Peyer's patch (tissue), 4 donors: Measurements from ENCODE around the gene DOCK2. TPM values are rescaled to one million over a fixed set of nuclear protein-coding genes. Genes with fewer than 3 reads are reported as not detected.

Source experiments
- DNase-seq, 3 donors: peaks; one replicate each; pipeline ENCODE4 v3.0.0-alpha.2; 2017 to 2019
- H3K27ac ChIP-seq, 4 donors: fragments of 200-600 bp; sonication (generic); one replicate each; pipeline ENCODE4 v1.5.1; 2016 to 2019
- H3K27me3 ChIP-seq, 2 donors: fragments of 200-600 bp; sonication (generic); one replicate each; pipeline ENCODE4 v1.5.1; 2019
- H3K36me3 ChIP-seq, 3 donors: fragments of 200-600 bp; sonication (generic); one replicate each; pipeline ENCODE4 v1.5.1; 2016 to 2019
- H3K4me1 ChIP-seq, 4 donors: fragments of 200-600 bp; sonication (generic); one replicate each; pipeline ENCODE4 v1.5.1; 2016 to 2019
- H3K4me3 ChIP-seq, 4 donors: fragments of 200-600 bp; sonication (generic); 1 replicate in 3 of 4; 2 replicates in 1 of 4; pipeline ENCODE4 v1.5.1; 2016 to 2019; ENCODE audit warnings: mild to moderate bottlenecking in 1 of 4
- H3K9me3 ChIP-seq, 4 donors: fragments of 200-600 bp; sonication (generic); one replicate each; pipeline ENCODE4 v1.5.1; 2016 to 2019; ENCODE audit warnings: mild to moderate bottlenecking in 1 of 4
- POLR2A ChIP-seq, 2 donors: fragments of 450-650 bp; IDR thresholded peaks; one replicate each; pipeline ENCODE4 v1.5.1; 2017; ENCODE audit warnings: antibody characterized with exemption in 2 of 2, mild to moderate bottlenecking in 2 of 2, moderate library complexity in 2 of 2
- total RNA-seq, 4 donors: library from RNA; depleted of rRNA; stranded (reverse); fragments of >200 nt; gene quantifications; one replicate each; pipeline ENCODE4 v1.1.0, GENCODE V29; 2016
- TF ChIP-seq, protein P1 (sequence below), 6 experiments: fragments of 450-650 bp in 4 of 6; fragments of 200-600 bp in 2 of 6; sonication (generic) in 1 of 6; IDR thresholded peaks; one replicate each; pipeline ENCODE4 v1.5.1; 2017 to 2019; ENCODE audit warnings: antibody characterized with exemption in 6 of 6, mild to moderate bottlenecking in 3 of 6, moderate library complexity in 1 of 6

Gene DOCK2
- total RNA-seq, 4 donors from 2014 or later, result 13.8 to 200 (median 17.8) TPM

DNA sequence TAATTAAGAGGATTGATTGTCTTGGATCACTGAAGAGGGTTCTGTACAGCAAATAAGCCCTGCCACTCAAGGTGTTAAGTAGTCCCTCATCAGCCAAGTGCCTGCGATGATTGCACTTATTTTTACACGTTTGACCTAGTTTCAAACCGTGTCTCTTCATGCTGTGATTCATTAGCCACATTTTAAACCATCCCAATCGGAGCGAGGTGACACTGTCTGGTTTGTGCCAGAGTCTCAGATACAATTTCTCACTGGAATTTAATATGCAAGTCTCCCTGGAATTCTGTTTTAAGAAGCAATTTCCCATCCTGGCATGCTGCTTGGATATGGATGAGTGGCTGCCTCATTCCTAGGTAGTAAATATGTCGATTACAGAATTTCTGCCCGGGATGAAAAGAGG is 341.6 kb downstream of the DOCK2 start:
- no peaks in the 10 kb centered on the region for H3K4me1 ChIP-seq

DNA sequence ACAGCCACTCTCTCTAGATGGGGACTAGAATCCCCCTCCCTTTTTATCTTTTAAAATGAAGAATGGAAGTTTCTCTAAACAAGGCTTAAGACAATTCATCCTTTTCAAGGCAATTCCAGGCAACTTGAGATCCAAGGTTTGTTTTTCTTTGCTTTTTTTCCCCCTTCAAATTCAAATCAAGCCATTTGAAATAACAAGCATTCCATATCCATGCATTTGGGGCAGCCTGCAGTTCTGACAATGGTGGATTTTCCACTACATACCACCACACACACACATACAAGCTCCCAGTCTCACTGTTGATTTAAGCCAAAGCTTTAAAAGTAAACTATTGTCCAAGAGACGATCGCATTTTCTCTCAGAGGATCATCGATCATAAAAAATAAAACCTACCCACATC is 342.8 kb downstream of the DOCK2 start:
- Histone ChIP-seq H3K27ac (no peak overlapping the region), H3K36me3 (no peaks in the 10 kb centered on the region), H3K27me3 (no peaks in the 10 kb centered on the region), H3K4me3 (no peak overlapping the region), H3K4me1 (no peaks in the 10 kb centered on the region), H3K9me3 (no peaks in the 10 kb centered on the region)
- no peak for DNase-seq
- TF ChIP-seq POLR2A (IDR thresholded peaks at IDR 0.05), result no peak
- TF ChIP-seq, protein P1, sequence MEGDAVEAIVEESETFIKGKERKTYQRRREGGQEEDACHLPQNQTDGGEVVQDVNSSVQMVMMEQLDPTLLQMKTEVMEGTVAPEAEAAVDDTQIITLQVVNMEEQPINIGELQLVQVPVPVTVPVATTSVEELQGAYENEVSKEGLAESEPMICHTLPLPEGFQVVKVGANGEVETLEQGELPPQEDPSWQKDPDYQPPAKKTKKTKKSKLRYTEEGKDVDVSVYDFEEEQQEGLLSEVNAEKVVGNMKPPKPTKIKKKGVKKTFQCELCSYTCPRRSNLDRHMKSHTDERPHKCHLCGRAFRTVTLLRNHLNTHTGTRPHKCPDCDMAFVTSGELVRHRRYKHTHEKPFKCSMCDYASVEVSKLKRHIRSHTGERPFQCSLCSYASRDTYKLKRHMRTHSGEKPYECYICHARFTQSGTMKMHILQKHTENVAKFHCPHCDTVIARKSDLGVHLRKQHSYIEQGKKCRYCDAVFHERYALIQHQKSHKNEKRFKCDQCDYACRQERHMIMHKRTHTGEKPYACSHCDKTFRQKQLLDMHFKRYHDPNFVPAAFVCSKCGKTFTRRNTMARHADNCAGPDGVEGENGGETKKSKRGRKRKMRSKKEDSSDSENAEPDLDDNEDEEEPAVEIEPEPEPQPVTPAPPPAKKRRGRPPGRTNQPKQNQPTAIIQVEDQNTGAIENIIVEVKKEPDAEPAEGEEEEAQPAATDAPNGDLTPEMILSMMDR (IDR thresholded peaks at IDR 0.05), result no peak

More for the DNA sequence above, 341.6 kb downstream of the DOCK2 start:
- H3K27me3 ChIP-seq, result no peaks in the 10 kb centered on the region
- no peaks in the 10 kb centered on the region for H3K9me3 ChIP-seq
- TF ChIP-seq, protein P1 (IDR thresholded peaks at IDR 0.05), result no peak
- no peak for TF ChIP-seq POLR2A (IDR thresholded peaks at IDR 0.05)
- no peaks in the 10 kb centered on the region for H3K36me3 ChIP-seq
- H3K27ac ChIP-seq, result no peak overlapping the region
- H3K4me3 ChIP-seq, result no peak overlapping the region
- DNase-seq, result no peak

DNA sequence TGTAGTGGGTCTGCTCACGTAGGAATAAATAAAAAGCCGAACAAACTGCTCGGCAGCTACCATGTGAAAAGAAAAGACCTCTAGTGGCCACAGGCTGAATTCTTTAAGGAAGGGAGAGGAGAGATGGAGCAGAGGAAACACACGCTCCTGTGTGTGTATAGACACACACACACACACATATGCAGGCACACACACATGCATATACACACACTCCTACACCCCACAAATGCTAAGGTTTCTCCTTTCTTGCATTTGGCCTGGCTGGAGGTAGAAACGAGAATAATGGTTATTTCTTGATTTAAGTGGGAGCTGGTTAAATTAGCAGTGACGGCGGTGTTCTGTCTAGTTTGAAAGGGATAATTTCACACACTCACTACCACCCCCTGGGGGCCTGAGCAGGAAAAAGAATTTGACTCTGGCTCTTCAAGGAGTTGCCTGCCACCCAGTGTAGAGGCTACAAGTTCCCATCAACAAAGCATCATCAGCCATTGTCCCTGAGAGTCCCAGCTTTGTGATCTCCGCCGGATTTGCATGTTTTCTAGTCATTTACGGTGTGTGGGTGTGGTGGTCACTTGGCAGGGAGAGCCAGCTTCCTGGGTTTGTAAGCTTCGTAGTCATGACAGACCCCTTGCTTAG is 343.5 kb downstream of the DOCK2 start, which contains the start of gene INSYN2B:
TSS of gene INSYN2B (minus strand) at position 78 of the 636 bp plus-strand sequence. CDS start 96,597 bp downstream, outside the sequence.
- peak in 1 of 3 donors; percentile 46 for DNase-seq
- H3K27me3 ChIP-seq, result no peaks in the 10 kb centered on the region
- no peaks in the 10 kb centered on the region for H3K4me1 ChIP-seq
- H3K9me3 ChIP-seq, result no peaks in the 10 kb centered on the region
- TF ChIP-seq, protein P1 (IDR thresholded peaks at IDR 0.05), result peak in 5 of 6 experiments; percentile 9 to 26 (median 19)
- no peak for TF ChIP-seq POLR2A (IDR thresholded peaks at IDR 0.05)
- no peak within 1 kb of the TSS for H3K4me3 ChIP-seq
- no peak within 1 kb of the TSS for H3K27ac ChIP-seq
- no peaks in the 10 kb centered on the region for H3K36me3 ChIP-seq

DNA sequence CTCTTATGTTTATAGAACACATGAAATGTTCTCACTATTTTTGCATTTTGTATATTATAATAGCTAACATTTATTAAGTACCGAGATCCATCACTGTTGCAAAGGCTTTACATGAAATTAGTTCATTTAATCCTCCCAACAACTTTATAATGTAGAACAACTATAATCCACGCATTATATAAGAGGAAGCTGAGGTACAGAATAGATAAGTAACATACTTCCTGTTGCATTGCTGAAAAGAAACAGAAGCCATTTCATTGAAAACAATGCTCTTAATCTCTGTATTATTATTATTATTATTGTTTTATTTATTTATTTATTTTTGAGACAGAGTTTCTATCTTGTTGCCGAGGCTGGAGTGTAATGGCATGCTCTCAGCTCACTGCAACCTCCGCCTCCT is 351.1 kb downstream of the DOCK2 start:
- H3K36me3 ChIP-seq, result no peaks in the 10 kb centered on the region

DNA sequence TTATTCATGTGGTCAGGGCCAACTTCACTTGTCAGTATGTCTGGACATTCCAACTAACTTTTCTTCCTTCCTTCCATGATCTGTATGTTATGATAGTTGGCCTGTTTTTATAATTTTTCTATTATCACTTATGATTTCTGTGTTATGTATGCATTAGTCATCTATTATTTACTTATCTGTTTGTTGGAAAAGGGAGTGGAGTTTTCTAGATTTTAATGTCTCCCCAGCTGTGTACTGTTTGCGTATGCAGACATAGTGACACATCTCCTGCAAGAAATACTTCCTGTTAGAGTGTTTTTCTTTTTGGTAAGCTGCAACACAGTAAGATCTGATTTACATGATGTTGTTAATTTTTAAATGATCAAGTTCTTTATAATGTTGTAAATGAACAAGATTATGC is 351.9 kb downstream of the DOCK2 start:
- DNase-seq, result no peak
- Histone ChIP-seq H3K4me3 (no peak overlapping the region), H3K9me3 (no peaks in the 10 kb centered on the region), H3K4me1 (no peaks in the 10 kb centered on the region), H3K27ac (no peak overlapping the region), H3K36me3 (no peaks in the 10 kb centered on the region), H3K27me3 (no peaks in the 10 kb centered on the region)
- TF ChIP-seq, protein P1 (IDR thresholded peaks at IDR 0.05), result no peak
- no peak for TF ChIP-seq POLR2A (IDR thresholded peaks at IDR 0.05)

More for the DNA sequence above, 351.1 kb downstream of the DOCK2 start:
- Histone ChIP-seq H3K4me1 (no peaks in the 10 kb centered on the region), H3K27ac (no peak overlapping the region), H3K27me3 (no peaks in the 10 kb centered on the region), H3K9me3 (no peaks in the 10 kb centered on the region), H3K4me3 (no peak overlapping the region)
- DNase-seq, result no peak
- TF ChIP-seq, protein P1 (IDR thresholded peaks at IDR 0.05), result no peak
- TF ChIP-seq POLR2A (IDR thresholded peaks at IDR 0.05), result no peak
